Keratinocyte (primary cell): ENCODE data around the gene DRD1.

Source experiments
- CTCF ChIP-seq, 3 experiments: IDR thresholded peaks in 1 of 3; conservative IDR thresholded peaks in 1 of 3; optimal IDR thresholded peaks in 1 of 3; 2 replicates in 2 of 3; 3 replicates in 1 of 3; pipeline versions ENCODE3 to v1.5.1; 2011; ENCODE audit warnings: low read length in 3 of 3, mild to moderate bottlenecking in 3 of 3, moderate library complexity in 2 of 3, control low read depth in 1 of 3, inconsistent platforms in 1 of 3; ENCODE audit not compliant: insufficient read depth in 2 of 3; ENCODE audit errors: extremely low read depth in 1 of 3
- EZH2 ChIP-seq: IDR thresholded peaks from one replicate; pipeline ENCODE4 v1.6.1; 2012; ENCODE audit warnings: inconsistent platforms, mild to moderate bottlenecking, low read length, moderate library complexity

GRCh38 chr5:175420383-175420782, 23.6 kb downstream of the DRD1 start:
- no peak for TF ChIP-seq CTCF (optimal IDR thresholded peaks at IDR 0.05 in 1 of 3, IDR thresholded peaks at IDR 0.05 in 1 of 3, conservative IDR thresholded peaks at IDR 0.05 in 1 of 3; ENCODE audit: extremely low read depth in 1 of 3, insufficient read depth in 2 of 3, low read length in 3 of 3)
- TF ChIP-seq EZH2 = no peak
